Stimulated activated CD4-positive, alpha-beta T cell treated with anti-CD3 and anti-CD28 coated beads, TNF-alpha, amount 100 ng/mL, for 48 hours (primary cell): ENCODE measurements around the gene SAMD5.

ENCODE experiments used
- DNase-seq, 3 donors: peaks; one replicate each; pipeline ENCODE4 v3.0.0-alpha.2; 2020; ENCODE audit warnings: low read depth in 3 of 3

The SAMD5 gene

DNA sequence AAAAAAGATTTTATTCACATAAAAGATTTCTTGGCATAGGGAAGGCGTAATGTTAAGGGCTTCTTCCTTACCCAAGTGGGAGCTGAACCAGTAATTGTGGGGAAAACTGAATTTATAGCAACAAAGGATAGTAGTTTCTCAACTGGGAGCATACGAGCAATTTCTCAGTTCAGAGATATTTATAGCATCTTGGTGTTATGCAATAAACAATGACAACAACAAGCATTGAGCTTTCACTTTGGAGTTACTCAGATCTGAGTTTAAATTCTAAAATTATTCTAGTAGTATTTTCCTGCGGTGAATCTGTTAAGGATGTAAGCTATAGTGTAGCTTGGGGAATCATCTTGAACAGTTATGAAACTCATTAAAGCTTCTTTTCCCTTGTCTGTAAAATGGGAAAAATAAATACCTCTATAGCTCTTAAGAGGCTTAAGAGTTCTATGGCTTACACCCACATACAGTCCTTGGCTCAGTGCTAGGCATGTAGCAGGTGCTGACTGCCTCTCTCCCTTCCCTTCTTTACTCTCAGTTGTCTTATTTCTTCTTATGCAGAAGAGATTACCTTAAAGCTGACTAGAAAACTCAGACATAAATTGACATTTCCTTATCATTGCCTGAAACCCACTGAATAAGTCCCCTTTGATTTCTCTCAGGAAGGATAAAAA, 58.8 kb downstream of the SAMD5 start:
- no peak for DNase-seq

DNA sequence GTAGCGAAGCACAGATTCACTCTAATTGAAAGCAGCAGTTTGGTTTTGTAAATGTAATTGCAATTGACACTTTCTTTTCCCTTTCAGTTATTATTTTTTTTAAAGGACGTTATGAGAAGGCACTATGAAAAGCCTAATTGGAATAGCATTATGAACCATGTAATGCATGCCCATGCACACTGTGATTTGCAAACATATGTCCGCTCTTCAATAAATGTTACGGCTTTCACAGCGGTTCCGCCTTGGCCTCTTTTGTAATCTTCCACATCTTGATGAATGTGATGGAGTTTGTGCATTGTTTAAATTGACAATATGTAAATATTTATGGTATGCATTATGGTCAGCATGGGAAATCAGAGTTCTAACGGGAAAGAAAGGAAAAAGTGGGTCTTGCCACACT, 61.3 kb downstream of the SAMD5 start:
- DNase-seq, result no peak

GRCh38 chr6:147570681-147571080, 62.2 kb downstream of the SAMD5 start:
- no peak for DNase-seq

DNA sequence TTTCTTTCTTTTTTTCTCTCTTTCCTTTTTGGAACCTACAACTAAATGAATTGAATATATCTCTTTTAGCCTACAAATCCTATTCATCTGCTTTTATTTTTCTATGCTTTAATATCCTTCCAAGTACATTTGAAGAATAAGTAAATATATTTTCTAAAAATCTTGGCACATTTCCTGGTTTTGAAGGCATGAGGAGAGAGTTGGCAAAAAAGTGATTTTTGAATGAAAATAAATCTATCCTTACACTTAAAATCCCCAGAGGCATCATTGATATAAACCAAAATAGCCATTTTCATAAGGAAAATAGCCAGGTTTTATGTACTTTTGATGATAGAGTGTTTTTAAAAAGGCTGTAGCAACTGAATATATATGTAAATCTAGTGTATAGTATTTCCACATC, 69.0 kb downstream of the SAMD5 start:
- no peak for DNase-seq

DNA sequence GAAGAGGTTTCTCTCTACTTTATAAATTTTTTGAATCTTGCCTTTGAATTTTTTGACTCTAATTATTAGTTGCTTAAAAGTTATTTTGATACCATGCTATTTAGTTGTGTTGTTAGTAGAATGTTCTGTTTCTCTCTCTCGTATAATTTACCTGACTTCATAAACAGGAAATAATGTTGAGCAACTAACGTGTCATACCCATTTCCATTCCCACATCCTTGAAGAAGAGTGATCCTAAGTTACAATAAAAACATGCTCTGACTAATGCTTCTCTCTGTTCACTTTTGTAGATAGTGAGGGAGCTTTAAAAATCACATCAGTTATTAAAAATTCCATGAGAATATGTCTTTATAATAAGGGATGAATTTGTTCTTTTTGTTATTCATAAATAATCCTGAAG, 69.7 kb downstream of the SAMD5 start:
- no peak for DNase-seq

GRCh38 chr6:147578883-147579282, 70.4 kb downstream of the SAMD5 start:
- DNase-seq, result no peak

DNA sequence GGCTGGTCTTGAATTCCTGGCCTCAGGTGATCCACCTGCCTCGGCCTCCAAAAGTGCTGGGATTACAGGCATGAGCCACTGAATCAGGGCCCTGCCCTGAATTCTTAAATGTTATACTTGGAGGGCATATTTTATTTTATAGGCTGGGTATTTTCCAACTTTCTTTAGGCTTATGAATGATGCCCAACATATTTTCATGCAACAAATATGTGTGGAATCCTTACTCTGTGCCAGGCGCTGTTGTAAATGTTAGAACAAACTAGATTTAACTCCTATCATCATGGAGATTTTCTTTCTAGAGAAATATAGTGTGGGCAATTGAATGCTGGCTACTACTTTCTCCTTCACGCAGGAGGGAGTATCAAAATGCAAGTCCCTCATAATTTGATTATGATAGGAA, 71.2 kb downstream of the SAMD5 start:
- DNase-seq, result no peak

DNA sequence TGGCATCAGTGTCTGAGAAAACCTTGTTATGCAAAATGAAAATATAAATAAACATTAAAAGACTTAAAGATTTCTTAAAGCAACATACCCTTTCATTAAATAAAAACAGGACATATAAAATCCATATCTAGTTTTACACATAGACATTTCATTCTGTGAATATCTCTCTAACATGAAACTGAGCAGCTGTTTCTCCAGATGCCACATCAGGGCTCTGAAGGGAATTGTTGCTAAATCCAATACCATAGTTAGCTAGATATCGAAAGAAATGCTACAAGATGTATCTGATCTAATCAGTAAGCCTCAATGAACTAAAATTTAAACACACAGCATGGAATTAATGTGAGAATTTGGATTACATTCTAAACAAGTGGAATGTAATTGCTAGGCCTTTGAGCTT, 74.5 kb downstream of the SAMD5 start:
- no peak for DNase-seq

GRCh38 chr6:147585256-147585655, 76.8 kb downstream of the SAMD5 start:
- no peak for DNase-seq

DNA sequence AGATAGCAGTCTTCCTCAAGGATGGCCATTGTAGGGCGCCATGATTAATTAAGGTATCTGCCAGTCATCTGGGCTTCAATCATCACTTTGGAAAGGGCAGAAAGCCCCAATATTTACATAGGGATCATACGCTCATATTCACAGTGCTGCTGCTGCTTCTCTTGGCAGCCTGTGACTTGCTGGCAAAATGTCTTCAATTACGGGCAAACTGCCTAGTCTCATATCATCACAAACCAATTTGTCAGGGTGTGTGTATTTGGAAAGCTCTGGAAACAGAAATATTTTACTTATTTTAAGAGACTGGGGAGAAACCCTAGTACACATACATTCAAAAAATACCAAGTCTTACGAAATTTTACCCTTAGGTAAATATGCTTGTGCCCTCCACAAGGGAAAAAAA, 77.6 kb downstream of the SAMD5 start:
- no peak for DNase-seq

DNA sequence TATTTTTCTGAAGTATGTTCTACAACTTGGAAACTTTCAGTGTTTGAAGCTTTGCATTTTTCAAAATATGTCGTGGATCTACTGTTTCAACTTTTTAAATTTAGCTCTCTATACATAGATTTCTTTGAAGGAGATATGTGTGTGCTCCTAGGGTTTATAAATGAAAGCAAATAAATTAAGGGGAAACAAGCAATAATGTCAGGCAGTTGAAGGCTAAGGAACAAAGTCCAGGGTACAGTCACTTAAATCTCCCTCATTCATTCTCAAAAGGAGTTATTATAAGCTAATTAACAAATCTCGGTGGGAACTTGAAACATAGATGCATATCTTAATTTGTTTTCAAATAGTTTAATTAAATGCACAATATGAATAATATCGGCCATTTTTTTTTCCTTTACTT, 79.4 kb downstream of the SAMD5 start:
- DNase-seq, result no peak

DNA sequence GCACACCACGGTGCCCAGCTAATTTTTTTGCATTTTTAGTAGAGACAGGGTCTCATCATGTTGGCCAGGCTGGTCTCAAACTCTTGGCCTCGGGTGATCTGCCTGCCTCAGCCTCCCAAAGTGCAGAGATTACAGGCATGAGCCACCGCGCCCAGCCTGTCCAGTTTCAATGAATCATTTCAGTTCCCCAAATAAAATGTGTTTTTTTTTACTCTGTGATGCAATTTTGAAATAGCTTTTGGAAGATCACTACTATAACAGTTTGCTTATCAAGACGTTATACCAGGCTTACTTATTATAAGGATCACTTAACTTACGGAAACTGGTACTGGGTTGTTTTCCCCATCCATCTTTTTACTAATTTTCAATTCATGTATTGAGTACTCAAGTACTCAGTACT, 80.0 kb downstream of the SAMD5 start:
- DNase-seq, result no peak

- DNase-seq, result no peak
Measured at GRCh38 chr6:147589739-147590250, 81.3 kb downstream of the SAMD5 start.

- DNase-seq, result no peak
Measured at GRCh38 chr6:147595961-147596360, 87.5 kb downstream of the SAMD5 start.

GRCh38 chr6:147603392-147604081, 95.0 kb downstream of the SAMD5 start:
- DNase-seq, result no peak

DNA sequence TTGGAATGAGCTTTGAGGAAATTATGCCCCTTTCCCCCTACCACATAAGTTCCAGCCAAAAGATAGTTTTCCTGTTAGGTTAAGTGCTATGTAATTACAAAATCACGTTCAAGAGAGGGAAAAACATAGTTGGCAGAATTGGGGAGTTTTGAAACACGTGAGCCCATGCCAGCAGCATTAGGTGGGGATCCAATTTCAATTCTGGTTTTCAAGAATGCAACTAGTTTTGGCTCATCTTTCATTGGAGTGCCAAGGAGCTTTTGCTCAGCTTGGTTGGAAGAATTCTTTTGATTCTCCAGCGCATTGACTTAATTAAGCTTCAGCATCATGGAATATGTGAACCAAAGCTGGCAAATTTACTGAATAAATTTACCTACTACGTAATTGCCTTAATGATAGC, 95.9 kb downstream of the SAMD5 start:
- no peak for DNase-seq

GRCh38 chr6:147611992-147612391, 103.5 kb downstream of the SAMD5 start:
- DNase-seq, result no peak

DNA sequence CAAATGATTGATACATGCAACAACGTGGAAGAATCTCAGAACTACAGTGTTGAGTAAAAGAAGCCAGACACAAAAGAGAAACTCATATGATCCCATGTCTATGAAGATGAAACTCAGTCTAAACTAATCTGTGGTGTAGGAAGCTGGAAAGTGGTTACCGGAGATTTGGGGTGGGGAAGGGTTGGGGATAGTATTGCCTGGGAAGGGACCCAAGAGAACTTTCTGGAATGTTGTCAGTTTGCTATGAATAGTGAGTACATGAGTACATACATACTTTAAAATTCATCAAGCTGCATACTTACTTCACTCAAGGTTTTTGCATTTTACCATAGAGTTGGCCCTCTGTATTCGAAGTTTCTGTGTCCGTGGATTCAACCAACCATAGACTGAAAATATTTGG, 106.0 kb downstream of the SAMD5 start:
- no peak for DNase-seq

DNA sequence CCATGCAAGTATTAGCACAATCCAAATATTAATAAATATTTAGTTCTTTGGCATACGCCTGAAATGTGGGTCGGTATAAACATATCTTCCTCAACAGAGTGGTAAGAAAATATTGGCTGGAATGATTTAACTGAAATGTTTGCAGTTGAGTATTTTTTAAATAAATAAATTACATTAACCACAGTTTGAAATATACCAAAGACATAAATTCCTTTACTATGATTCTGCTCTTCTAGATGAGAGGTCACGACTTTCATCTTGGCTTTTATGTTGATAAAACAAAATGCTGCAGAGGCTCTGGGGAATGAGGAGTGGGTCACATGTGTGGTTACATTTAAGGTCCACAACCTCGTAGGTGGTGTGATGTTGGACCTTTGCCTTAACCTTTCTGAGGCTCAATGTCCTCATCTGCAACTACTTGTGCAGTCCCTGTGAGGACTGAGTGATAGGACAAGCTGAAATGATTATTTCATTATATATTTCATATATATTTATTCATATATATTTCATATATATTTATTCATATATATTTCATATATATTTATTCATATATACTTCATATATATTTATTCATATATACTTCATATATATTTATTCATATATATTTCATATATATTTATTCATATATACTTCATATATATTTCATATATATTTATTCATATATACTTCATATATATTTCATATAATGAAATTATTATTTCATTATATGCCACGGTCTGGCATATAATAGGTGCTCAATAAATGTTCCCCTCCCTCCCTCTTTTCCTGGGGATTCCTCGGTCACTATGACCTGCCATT, 107.4 kb downstream of the SAMD5 start:
- DNase-seq, result no peak

GRCh38 chr6:147617366-147617765, 108.9 kb downstream of the SAMD5 start:
- DNase-seq, result no peak

DNA sequence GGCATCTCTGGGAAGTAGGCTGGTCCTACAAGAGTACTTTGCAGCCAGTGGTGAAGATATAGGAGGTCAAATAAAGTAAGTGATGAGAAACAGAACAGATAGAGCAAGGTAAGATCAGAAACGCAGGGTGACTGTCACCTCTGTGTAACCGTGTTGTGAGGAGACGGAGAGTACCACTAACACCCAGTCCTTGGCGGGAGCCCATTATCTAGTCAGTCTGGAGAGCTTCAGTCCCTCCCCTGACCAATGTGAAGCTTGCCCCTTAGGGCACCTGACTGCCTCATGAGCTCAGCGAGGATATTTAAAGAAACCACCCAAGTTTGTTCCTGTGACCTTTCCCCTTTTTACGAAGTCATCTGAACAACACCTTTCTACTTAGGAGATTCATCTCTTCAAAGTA, 110.0 kb downstream of the SAMD5 start:
- no peak for DNase-seq

- no peak for DNase-seq
Measured at GRCh38 chr6:147618927-147619326, 110.4 kb downstream of the SAMD5 start.
